ENCODE data around the gene FDXR. TPM values are rescaled to one million over a fixed set of nuclear protein-coding genes. Genes with fewer than 3 reads are reported as not detected.

Gene FDXR
- total RNA-seq, 1 experiment from 2014 or later = 39.7 TPM

GRCh38 chr17:74838274-74838673 lies 34.5 kb downstream of the FDXR start:
- Histone ChIP-seq H3K23me2 (ENCODE audit: insufficient read length, low read depth, low read length, poor library complexity, severe bottlenecking) (no peaks in the 10 kb centered on the region), H2BK5ac (ENCODE audit: insufficient read length, low read length) (no peak overlapping the region), H3K9me3 (ENCODE audit: control insufficient read depth, low read depth, low read length) (no peaks in the 10 kb centered on the region), H4K91ac (ENCODE audit: insufficient read length, low read depth, low read length) (no peak overlapping the region), H4K5ac (ENCODE audit: insufficient read length, low read depth, low read length) (no peak overlapping the region), H3K27ac (ENCODE audit: insufficient read length, low read depth, low read length) (no peak overlapping the region), H2BK12ac (ENCODE audit: insufficient read length, low read depth, low read length) (no peak overlapping the region), H4K20me1 (ENCODE audit: control insufficient read depth, insufficient read depth, insufficient read length) (no peaks in the 10 kb centered on the region), H3K4me2 (ENCODE audit: insufficient read depth, insufficient read length, low read length) (no peak overlapping the region), H3K23ac (ENCODE audit: insufficient read length, low read depth, low read length) (no peak overlapping the region), H3K4me1 (ENCODE audit: insufficient read depth, low read length) (peaks cover 2% of the 10 kb centered on the region; the same call in 1 of the 2 replicates), H3K4ac (ENCODE audit: low read depth, low read length) (no peak overlapping the region), H2BK15ac (ENCODE audit: low read depth, low read length) (no peak overlapping the region), H2BK120ac (ENCODE audit: low read depth, low read length, poor library complexity, severe bottlenecking) (no peak overlapping the region), H4K8ac (replicated peaks; ENCODE audit: insufficient read length, low read depth, low read length) (no peak overlapping the region), H2BK20ac (ENCODE audit: low read depth, low read length, poor library complexity, severe bottlenecking) (no peak overlapping the region), H3K56ac (ENCODE audit: insufficient read length, low read depth, low read length) (no peak overlapping the region), H3K9ac (ENCODE audit: extremely low read depth, insufficient read length, low read length) (no peak overlapping the region), H3K18ac (ENCODE audit: insufficient read length, low read depth, low read length) (no peak overlapping the region), H3K14ac (ENCODE audit: insufficient read depth, low read length) (no peak overlapping the region), H2AK5ac (ENCODE audit: insufficient read length, low read length) (no peak overlapping the region), H3T11ph (ENCODE audit: low read length) (no peak overlapping the region), H3K79me1 (ENCODE audit: insufficient read depth, low read depth, low read length, poor library complexity, severe bottlenecking) (no peaks in the 10 kb centered on the region), H3K27me3 (ENCODE audit: insufficient read depth, low read length) (no peaks in the 10 kb centered on the region; the same call in 1 of the 2 replicates), H2AFZ (ENCODE audit: low read length) (no peak overlapping the region), H3K79me2 (ENCODE audit: insufficient read depth, low read length) (no peaks in the 10 kb centered on the region)
- Mint-ChIP-seq H3K36me3 (ENCODE audit: insufficient read depth in 1 of 3, low read depth in 3 of 3) (peaks cover 7 to 18% (median 15%) of the 10 kb centered on the region in 3 experiments; a peak in 6 of 7 replicates), H3K27me3 (ENCODE audit: low read depth) (peaks cover 23% of the 10 kb centered on the region), H3K4me1 (peaks cover 18 to 32% of the 10 kb centered on the region in 2 experiments), H3K4me3 (no peak overlapping the region), H3K9me3 (no peaks in the 10 kb centered on the region), H3K27ac (no peak overlapping the region)
- WGBS (ENCODE audit: extremely low coverage, insufficient read length, low lambda C conversion rate) = no CpG with 5 or more reads among the region's 9 CpGs
- TF ChIP-seq CTCF (conservative IDR thresholded peaks at IDR 0.05) = no peak
- DNase-seq = no peak

All from H9 (cell line).